Memory B cell (primary cell): ENCODE data around the gene LPP.
A peak's percentile ranks its signal among the peaks of the same experiment; 100 is the strongest.

ENCODE experiments used
- ATAC-seq: fragments of 150-1000 bp; cut with Tn5 transposase; 2 replicates; pipeline ENCODE4 v1.10.0; 2021; ENCODE audit warnings: low read depth, mild to moderate bottlenecking, moderate library complexity
- DNase-seq, 2 donors: peaks; one replicate each; pipeline ENCODE4 v3.0.0; 2022; ENCODE audit warnings: low spot score in 2 of 2
- H3K27ac Mint-ChIP-seq: one replicate; pipeline ENCODE4 v1.8.0; 2022; ENCODE audit warnings: mild to moderate bottlenecking, moderate library complexity, mixed read lengths
- H3K27me3 Mint-ChIP-seq: one replicate; pipeline ENCODE4 v1.8.0; 2022; ENCODE audit warnings: mixed read lengths
- H3K36me3 Mint-ChIP-seq: one replicate; pipeline ENCODE4 v1.8.0; 2022; ENCODE audit warnings: mild to moderate bottlenecking, mixed read lengths
- H3K4me1 Mint-ChIP-seq: one replicate; pipeline ENCODE4 v1.8.0; 2022; ENCODE audit warnings: mixed read lengths
- H3K4me3 Mint-ChIP-seq: one replicate; pipeline ENCODE4 v1.8.0; 2022; ENCODE audit warnings: mild to moderate bottlenecking, moderate library complexity, mixed read lengths
- H3K9me3 Mint-ChIP-seq: one replicate; pipeline ENCODE4 v1.8.0; 2022; ENCODE audit warnings: mixed read lengths

LPP gene

GRCh38 chr3:188797045-188797444 is 643.1 kb downstream of the LPP start:
- no peak for DNase-seq

GRCh38 chr3:188798556-188799145 is 644.7 kb downstream of the LPP start:
- H3K27me3 Mint-ChIP-seq: no peaks in the 10 kb centered on the region
- H3K4me1 Mint-ChIP-seq: peaks cover 10% of the 10 kb centered on the region
- ATAC-seq (no peak), DNase-seq (no peak)
- H3K4me3 Mint-ChIP-seq: no peak overlapping the region
- H3K27ac Mint-ChIP-seq: peak overlapping the region; percentile 12
- peaks cover 4% of the 10 kb centered on the region for H3K36me3 Mint-ChIP-seq
- no peaks in the 10 kb centered on the region for H3K9me3 Mint-ChIP-seq

More at GRCh38 chr3:188797045-188797444, 643.1 kb downstream of the LPP start:
- no peak overlapping the region for H3K4me3 Mint-ChIP-seq
- no peaks in the 10 kb centered on the region for H3K27me3 Mint-ChIP-seq
- H3K36me3 Mint-ChIP-seq: peaks cover 9% of the 10 kb centered on the region
- peak overlapping the region; percentile 3 for H3K27ac Mint-ChIP-seq
- no peaks in the 10 kb centered on the region for H3K9me3 Mint-ChIP-seq
- ATAC-seq: no peak
- H3K4me1 Mint-ChIP-seq: peaks cover 10% of the 10 kb centered on the region

GRCh38 chr3:188801393-188801792 is 647.4 kb downstream of the LPP start:
- no peak overlapping the region for H3K27ac Mint-ChIP-seq
- H3K36me3 Mint-ChIP-seq: peaks cover 7% of the 10 kb centered on the region
- peaks cover 3% of the 10 kb centered on the region for H3K4me1 Mint-ChIP-seq
- H3K27me3 Mint-ChIP-seq: no peaks in the 10 kb centered on the region
- no peak for DNase-seq
- no peak overlapping the region for H3K4me3 Mint-ChIP-seq
- peaks cover under 1% of the 10 kb centered on the region for H3K9me3 Mint-ChIP-seq
- ATAC-seq: no peak

- DNase-seq (no peak), ATAC-seq (no peak)
- H3K27ac Mint-ChIP-seq: no peak overlapping the region
- H3K27me3 Mint-ChIP-seq: no peaks in the 10 kb centered on the region
- peaks cover 18% of the 10 kb centered on the region for H3K36me3 Mint-ChIP-seq
- H3K4me1 Mint-ChIP-seq: no peaks in the 10 kb centered on the region
- no peak overlapping the region for H3K4me3 Mint-ChIP-seq
- peaks cover 11% of the 10 kb centered on the region for H3K9me3 Mint-ChIP-seq
Measured at GRCh38 chr3:188802645-188803044, 648.7 kb downstream of the LPP start.

GRCh38 chr3:188807006-188807405 is 653.0 kb downstream of the LPP start:
- no peak overlapping the region for H3K4me3 Mint-ChIP-seq
- no peak for DNase-seq
- no peak overlapping the region for H3K27ac Mint-ChIP-seq
- H3K27me3 Mint-ChIP-seq: no peaks in the 10 kb centered on the region
- ATAC-seq: no peak
- peaks cover 24% of the 10 kb centered on the region for H3K36me3 Mint-ChIP-seq
- peaks cover 15% of the 10 kb centered on the region for H3K9me3 Mint-ChIP-seq
- H3K4me1 Mint-ChIP-seq: peaks cover 7% of the 10 kb centered on the region

GRCh38 chr3:188812198-188812597 is 658.2 kb downstream of the LPP start:
- Mint-ChIP-seq H3K36me3 (peaks cover 18% of the 10 kb centered on the region), H3K27me3 (no peaks in the 10 kb centered on the region), H3K4me3 (no peak overlapping the region), H3K9me3 (peaks cover 8% of the 10 kb centered on the region), H3K27ac (no peak overlapping the region), H3K4me1 (peaks cover 10% of the 10 kb centered on the region)
- DNase-seq (no peak), ATAC-seq (no peak)

- ATAC-seq (no peak), DNase-seq (no peak)
- Mint-ChIP-seq H3K36me3 (peaks cover 8% of the 10 kb centered on the region), H3K27me3 (no peaks in the 10 kb centered on the region), H3K4me3 (no peak overlapping the region), H3K4me1 (peaks cover 6% of the 10 kb centered on the region), H3K27ac (no peak overlapping the region), H3K9me3 (no peaks in the 10 kb centered on the region)
Measured at GRCh38 chr3:188814581-188814980, 660.6 kb downstream of the LPP start.

GRCh38 chr3:188817103-188817934 is 663.4 kb downstream of the LPP start:
- no peak for DNase-seq
- Mint-ChIP-seq H3K4me1 (peaks cover 2% of the 10 kb centered on the region), H3K9me3 (no peaks in the 10 kb centered on the region), H3K27ac (no peak overlapping the region), H3K27me3 (no peaks in the 10 kb centered on the region), H3K4me3 (no peak overlapping the region), H3K36me3 (peaks cover 8% of the 10 kb centered on the region)
- no peak for ATAC-seq

- H3K4me1 Mint-ChIP-seq: peaks cover 2% of the 10 kb centered on the region
- H3K9me3 Mint-ChIP-seq: no peaks in the 10 kb centered on the region
- DNase-seq (no peak), ATAC-seq (no peak)
- no peaks in the 10 kb centered on the region for H3K27me3 Mint-ChIP-seq
- H3K27ac Mint-ChIP-seq: no peak overlapping the region
- no peak overlapping the region for H3K4me3 Mint-ChIP-seq
- H3K36me3 Mint-ChIP-seq: peaks cover 8% of the 10 kb centered on the region
Measured at GRCh38 chr3:188817935-188818269, 663.9 kb downstream of the LPP start.

GRCh38 chr3:188818282-188818681 is 664.3 kb downstream of the LPP start:
- peaks cover 8% of the 10 kb centered on the region for H3K36me3 Mint-ChIP-seq
- no peak overlapping the region for H3K4me3 Mint-ChIP-seq
- no peaks in the 10 kb centered on the region for H3K27me3 Mint-ChIP-seq
- ATAC-seq (no peak), DNase-seq (no peak)
- H3K27ac Mint-ChIP-seq: no peak overlapping the region
- peaks cover 2% of the 10 kb centered on the region for H3K4me1 Mint-ChIP-seq
- no peaks in the 10 kb centered on the region for H3K9me3 Mint-ChIP-seq

GRCh38 chr3:188819939-188820338 is 666.0 kb downstream of the LPP start:
- Mint-ChIP-seq H3K27me3 (no peaks in the 10 kb centered on the region), H3K4me3 (no peak overlapping the region), H3K4me1 (no peaks in the 10 kb centered on the region), H3K36me3 (peaks cover 5% of the 10 kb centered on the region), H3K9me3 (no peaks in the 10 kb centered on the region), H3K27ac (no peak overlapping the region)
- DNase-seq (no peak), ATAC-seq (no peak)

- H3K4me3 Mint-ChIP-seq: no peak overlapping the region
- ATAC-seq (no peak), DNase-seq (no peak)
- no peaks in the 10 kb centered on the region for H3K27me3 Mint-ChIP-seq
- no peak overlapping the region for H3K27ac Mint-ChIP-seq
- H3K9me3 Mint-ChIP-seq: no peaks in the 10 kb centered on the region
- H3K36me3 Mint-ChIP-seq: peaks cover 5% of the 10 kb centered on the region
- no peaks in the 10 kb centered on the region for H3K4me1 Mint-ChIP-seq
Measured at GRCh38 chr3:188822004-188822403, 668.0 kb downstream of the LPP start.

GRCh38 chr3:188822411-188822810 is 668.5 kb downstream of the LPP start:
- Mint-ChIP-seq H3K9me3 (no peaks in the 10 kb centered on the region), H3K4me1 (no peaks in the 10 kb centered on the region), H3K4me3 (no peak overlapping the region), H3K27me3 (no peaks in the 10 kb centered on the region), H3K27ac (no peak overlapping the region), H3K36me3 (peaks cover 5% of the 10 kb centered on the region)
- DNase-seq (no peak), ATAC-seq (no peak)

- no peak overlapping the region for H3K4me3 Mint-ChIP-seq
- no peak overlapping the region for H3K27ac Mint-ChIP-seq
- ATAC-seq (no peak), DNase-seq (no peak)
- no peaks in the 10 kb centered on the region for H3K4me1 Mint-ChIP-seq
- no peaks in the 10 kb centered on the region for H3K27me3 Mint-ChIP-seq
- peaks cover under 1% of the 10 kb centered on the region for H3K36me3 Mint-ChIP-seq
- no peaks in the 10 kb centered on the region for H3K9me3 Mint-ChIP-seq
Measured at GRCh38 chr3:188824566-188824965, 670.6 kb downstream of the LPP start.

- Mint-ChIP-seq H3K36me3 (no peaks in the 10 kb centered on the region), H3K4me1 (no peaks in the 10 kb centered on the region), H3K27ac (no peak overlapping the region), H3K9me3 (no peaks in the 10 kb centered on the region), H3K4me3 (no peak overlapping the region), H3K27me3 (no peaks in the 10 kb centered on the region)
- DNase-seq: no peak
- ATAC-seq: no peak
Measured at GRCh38 chr3:188825901-188826300, 671.9 kb downstream of the LPP start.
